SH-SY5Y (cell line): ENCODE data around the gene GRAMD2B.

Experiments
- GATA2 ChIP-seq: IDR thresholded peaks from 2 replicates; pipeline ENCODE4 v1.6.1; 2011; ENCODE audit warnings: mild to moderate bottlenecking, low read depth, low read length
- GATA3 ChIP-seq: IDR thresholded peaks from 2 replicates; pipeline ENCODE4 v1.6.1; 2011; ENCODE audit warnings: low read depth, mild to moderate bottlenecking, low read length, moderate library complexity

DNA sequence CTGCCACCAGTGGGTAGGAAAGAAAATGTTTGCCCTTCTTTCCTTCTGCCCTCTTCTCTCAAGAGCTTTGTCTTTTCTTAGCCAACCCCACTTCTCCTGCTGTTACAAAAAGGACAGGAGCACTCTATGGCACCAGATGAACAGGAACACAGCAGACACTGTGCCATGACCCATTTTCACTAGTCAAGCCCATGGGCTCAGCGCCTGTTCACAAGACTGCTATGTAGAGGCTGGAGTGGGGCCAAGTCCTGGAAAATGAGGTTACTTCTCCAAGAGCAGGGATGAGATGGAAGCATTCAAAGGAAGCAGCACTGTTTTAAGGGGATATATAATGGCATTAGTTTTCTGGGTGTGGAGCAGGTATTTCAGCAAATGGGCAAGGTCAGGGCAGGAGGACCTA is 46.8 kb upstream of the GRAMD2B start:
- TF ChIP-seq GATA3 (no peak), GATA2 (no peak)
